Gastroesophageal sphincter (tissue), 2 donors: Measurements from ENCODE around the gene MTFR1L.

Experiments
- POLR2A ChIP-seq, 2 donors: fragments of 450-650 bp; IDR thresholded peaks; one replicate each; pipeline ENCODE4 v1.6.1; 2017; ENCODE audit warnings: antibody characterized with exemption in 2 of 2, mild to moderate bottlenecking in 2 of 2, moderate library complexity in 1 of 2
- POLR2AphosphoS5 ChIP-seq: sonication (generic); formaldehyde crosslinking; IDR thresholded peaks from one replicate; pipeline ENCODE4 v1.6.1; 2017; ENCODE audit warnings: antibody characterized with exemption

DNA sequence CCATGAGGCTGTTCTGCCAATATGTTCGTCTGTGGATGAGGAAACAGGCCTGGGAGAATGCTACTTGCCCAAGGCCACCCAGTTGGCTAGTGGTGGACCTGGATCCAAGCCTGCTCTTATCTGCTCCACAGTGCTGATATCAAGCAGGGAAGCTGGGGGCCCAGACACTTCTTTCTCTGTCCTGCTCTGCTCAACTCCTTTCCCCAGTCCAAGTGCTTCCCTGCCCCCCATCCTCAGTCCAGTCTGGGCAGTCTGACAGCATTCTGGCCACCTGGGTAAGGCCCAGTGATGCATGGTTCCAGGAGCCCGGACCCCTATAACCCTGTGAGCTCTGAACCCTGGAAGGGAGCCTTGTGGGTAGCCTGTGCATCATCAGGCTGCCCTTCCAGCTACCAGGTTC is 59.9 kb downstream of the MTFR1L start:
- no peak for TF ChIP-seq POLR2AphosphoS5
- no peak for TF ChIP-seq POLR2A (IDR thresholded peaks at IDR 0.05)
